ENCODE results near the gene BBX.

The BBX gene

DNA sequence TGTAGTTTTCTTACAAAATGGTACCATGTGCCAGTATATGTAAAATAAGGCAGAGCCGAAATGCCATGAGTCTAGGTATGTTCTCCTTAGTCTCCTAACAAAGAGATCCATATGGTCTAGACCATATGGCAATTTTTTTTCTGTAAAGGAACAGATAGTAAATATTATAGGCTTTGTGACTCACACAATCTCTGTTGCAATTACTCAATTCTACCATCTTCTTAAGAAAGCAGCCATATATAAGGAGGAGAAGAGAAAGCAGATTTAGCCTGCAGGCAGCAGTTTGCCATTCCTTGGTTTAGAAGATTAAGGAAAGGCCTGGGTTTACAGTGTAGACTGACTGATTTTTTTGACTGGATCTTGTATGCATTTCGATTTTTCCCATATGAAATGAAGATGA is 16.3 kb upstream of the BBX start:
- DNase-seq (ENCODE audit: extremely low read depth, low read depth): no peak
- H3K4me3 ChIP-seq (replicated peaks; ENCODE audit: low read depth, low read length): no peak overlapping the region
- TF ChIP-seq, protein P1, sequence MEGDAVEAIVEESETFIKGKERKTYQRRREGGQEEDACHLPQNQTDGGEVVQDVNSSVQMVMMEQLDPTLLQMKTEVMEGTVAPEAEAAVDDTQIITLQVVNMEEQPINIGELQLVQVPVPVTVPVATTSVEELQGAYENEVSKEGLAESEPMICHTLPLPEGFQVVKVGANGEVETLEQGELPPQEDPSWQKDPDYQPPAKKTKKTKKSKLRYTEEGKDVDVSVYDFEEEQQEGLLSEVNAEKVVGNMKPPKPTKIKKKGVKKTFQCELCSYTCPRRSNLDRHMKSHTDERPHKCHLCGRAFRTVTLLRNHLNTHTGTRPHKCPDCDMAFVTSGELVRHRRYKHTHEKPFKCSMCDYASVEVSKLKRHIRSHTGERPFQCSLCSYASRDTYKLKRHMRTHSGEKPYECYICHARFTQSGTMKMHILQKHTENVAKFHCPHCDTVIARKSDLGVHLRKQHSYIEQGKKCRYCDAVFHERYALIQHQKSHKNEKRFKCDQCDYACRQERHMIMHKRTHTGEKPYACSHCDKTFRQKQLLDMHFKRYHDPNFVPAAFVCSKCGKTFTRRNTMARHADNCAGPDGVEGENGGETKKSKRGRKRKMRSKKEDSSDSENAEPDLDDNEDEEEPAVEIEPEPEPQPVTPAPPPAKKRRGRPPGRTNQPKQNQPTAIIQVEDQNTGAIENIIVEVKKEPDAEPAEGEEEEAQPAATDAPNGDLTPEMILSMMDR (IDR thresholded peaks at IDR 0.05; ENCODE audit: low read depth, low read length, missing control alignments): no peak

GRCh38 chr3:107508331-107508730 is 14.4 kb upstream of the BBX start:
- DNase-seq (ENCODE audit: extremely low read depth, low read depth): no peak
- no peak overlapping the region for H3K4me3 ChIP-seq (replicated peaks; ENCODE audit: low read depth, low read length)
- TF ChIP-seq, protein P1 (IDR thresholded peaks at IDR 0.05; ENCODE audit: low read depth, low read length, missing control alignments): no peak

DNA sequence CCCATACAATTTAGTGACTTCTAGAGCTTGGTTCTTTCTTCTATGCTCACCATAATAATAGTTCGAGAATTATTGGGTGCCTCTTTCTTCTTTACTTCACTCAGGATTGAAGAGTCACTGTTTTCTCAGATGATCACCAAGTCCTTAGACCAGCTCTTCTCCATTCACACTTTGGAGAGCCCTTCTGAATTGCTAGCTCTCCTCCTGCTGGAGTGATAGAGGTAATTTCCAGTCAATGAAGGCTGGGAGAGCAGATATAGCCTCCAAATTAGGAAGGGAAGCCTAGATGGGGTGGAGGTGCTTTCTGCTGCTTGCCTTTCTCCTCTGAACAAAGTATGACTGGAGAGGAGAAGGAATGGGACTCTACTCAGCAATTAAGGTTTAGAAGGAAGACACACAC is 10.7 kb upstream of the BBX start:
- H3K4me3 ChIP-seq (replicated peaks; ENCODE audit: low read depth, low read length): no peak overlapping the region
- DNase-seq (ENCODE audit: extremely low read depth, low read depth): no peak
- TF ChIP-seq, protein P1 (IDR thresholded peaks at IDR 0.05; ENCODE audit: low read depth, low read length, missing control alignments): no peak

DNA sequence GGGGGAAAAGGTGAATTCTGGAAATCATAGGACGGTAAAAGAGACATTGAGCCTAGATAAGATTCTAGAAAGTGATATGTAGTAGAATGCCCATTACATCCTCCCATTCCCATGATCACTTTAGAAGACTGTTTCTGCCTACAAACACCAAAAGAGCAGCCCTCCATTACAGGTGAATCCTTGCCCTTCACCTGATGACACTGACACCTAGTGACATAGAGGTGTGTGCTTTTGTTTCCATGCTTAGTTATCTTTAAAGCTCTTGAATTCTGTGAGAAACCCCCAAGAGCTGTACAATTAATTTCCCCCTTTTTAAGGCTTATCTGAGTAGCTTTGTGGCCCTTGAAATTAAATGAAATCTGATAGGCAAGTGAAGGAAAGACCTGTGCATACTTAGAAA is 8.3 kb upstream of the BBX start:
- TF ChIP-seq, protein P1 (IDR thresholded peaks at IDR 0.05; ENCODE audit: low read depth, low read length, missing control alignments): no peak
- no peak for DNase-seq (ENCODE audit: extremely low read depth, low read depth)
- H3K4me3 ChIP-seq (replicated peaks; ENCODE audit: low read depth, low read length): no peak overlapping the region

DNA sequence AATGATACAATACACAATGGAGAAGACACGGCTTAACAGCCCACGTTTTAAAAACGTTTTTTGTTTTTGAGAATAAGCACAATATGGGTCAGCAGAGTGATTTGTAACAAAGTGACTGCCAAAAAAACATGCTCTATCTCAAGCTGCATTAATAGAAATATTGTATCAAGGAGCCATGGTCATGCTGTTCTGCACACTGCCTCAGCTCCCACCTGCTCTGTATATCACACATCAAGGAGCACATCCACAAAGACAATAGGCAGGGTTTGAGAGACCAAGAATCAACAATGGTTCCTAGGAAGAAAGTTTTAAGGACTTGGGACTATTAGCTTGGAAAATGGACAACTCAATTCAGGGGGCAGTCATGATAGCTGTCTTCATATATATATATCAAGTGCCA is 6.3 kb upstream of the BBX start:
- TF ChIP-seq, protein P1 (IDR thresholded peaks at IDR 0.05; ENCODE audit: low read depth, low read length, missing control alignments): no peak
- DNase-seq (ENCODE audit: extremely low read depth, low read depth): no peak

DNA sequence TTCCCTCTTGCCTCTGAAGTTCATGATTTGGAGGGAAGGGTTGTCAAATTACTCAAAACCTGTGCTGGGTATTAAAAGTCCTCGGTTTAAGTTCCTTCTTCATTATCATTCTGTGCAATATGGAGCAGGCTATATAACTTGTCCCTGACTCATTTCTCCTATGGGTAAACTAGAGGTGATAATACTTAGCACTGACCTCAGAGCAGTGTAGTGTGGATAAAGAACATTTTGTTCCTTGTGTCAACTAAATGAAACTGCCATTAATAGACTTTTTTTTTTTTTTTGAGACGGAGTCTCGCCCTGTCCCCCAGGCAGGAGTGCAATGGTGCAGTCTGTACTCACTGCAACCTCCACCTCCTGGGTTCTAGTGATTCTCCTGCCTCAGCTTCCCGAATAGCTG is 2.2 kb upstream of the BBX start:
- no peak for DNase-seq (ENCODE audit: extremely low read depth, low read depth)
- TF ChIP-seq, protein P1 (IDR thresholded peaks at IDR 0.05; ENCODE audit: low read depth, low read length, missing control alignments): no peak

More for the DNA sequence above, 6.3 kb upstream of the BBX start:
- H3K4me3 ChIP-seq (replicated peaks; ENCODE audit: low read depth, low read length): no peak overlapping the region

DNA sequence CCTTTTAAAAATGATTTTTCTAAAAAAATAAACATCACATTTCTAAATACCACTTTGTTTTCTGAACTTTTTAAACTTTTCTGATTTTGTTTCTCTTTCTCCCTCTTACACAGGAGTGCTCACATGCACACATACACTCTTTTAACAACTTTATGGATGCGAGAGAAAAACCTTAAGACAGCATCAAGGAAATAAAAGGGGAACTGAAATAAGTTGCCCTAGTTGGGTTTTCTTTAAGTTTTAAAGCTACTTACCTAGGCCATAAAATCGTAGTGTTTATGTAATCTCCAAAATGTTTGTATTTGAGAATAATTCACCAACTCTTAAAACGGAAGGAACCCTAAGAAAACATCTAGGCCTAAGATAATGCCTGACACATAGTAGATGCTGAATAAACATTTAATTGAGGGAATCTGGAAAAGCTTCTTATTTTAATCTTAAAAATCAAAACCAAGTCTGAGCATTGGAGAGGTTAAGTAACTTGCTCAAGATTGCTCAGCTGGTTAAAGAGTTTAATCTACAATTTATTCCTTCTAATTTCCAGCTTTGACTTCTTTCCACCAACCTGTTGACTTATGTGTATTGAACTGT is 1.2 kb upstream of the BBX start:
- TF ChIP-seq, protein P1 (IDR thresholded peaks at IDR 0.05; ENCODE audit: low read depth, low read length, missing control alignments): no peak
- no peak for DNase-seq (ENCODE audit: extremely low read depth, low read depth)
- H3K4me3 ChIP-seq (replicated peaks; ENCODE audit: low read depth, low read length): no peak overlapping the region

More for the DNA sequence above, 2.2 kb upstream of the BBX start:
- no peak overlapping the region for H3K4me3 ChIP-seq (replicated peaks; ENCODE audit: low read depth, low read length)
